Ovary (tissue), 9 donors: Measurements from ENCODE around the gene TMEM63A. TPM values are rescaled to one million over a fixed set of nuclear protein-coding genes. Genes with fewer than 3 reads are reported as not detected.
A peak's percentile ranks its signal among the peaks of the same experiment; 100 is the strongest.
"Not testable (repeated sequence)": the region's sequence is repeated elsewhere in the genome, so short reads cannot be mapped to it uniquely, and the experiment has no call there.

Experiments used
- DNase-seq, 5 donors: peaks; one replicate each; pipeline ENCODE4 v3.0.0-alpha.2; 2019 to 2020
- H3K27ac ChIP-seq, 2 donors: fragments of 200-600 bp; one replicate each; pipeline versions ENCODE4 v1.5.1 to v1.8.0; 2019 to 2022
- H3K27me3 ChIP-seq: fragments of 200-600 bp; one replicate; pipeline ENCODE4 v1.8.0; 2022
- H3K36me3 ChIP-seq: fragments of 200-600 bp; sonication (generic); one replicate; pipeline ENCODE4 v1.5.1; 2019
- H3K4me1 ChIP-seq: one replicate; pipeline ENCODE4 v1.8.1; 2013; ENCODE audit warnings: mild to moderate bottlenecking, moderate library complexity; ENCODE audit not compliant: insufficient read depth
- H3K4me3 ChIP-seq: fragments of 200-600 bp; sonication (generic); one replicate; pipeline ENCODE4 v1.5.1; 2017
- H3K9me3 ChIP-seq, 2 donors: fragments of 200-600 bp in 1 of 2; sonication (generic) in 1 of 2; one replicate each; pipeline versions ENCODE4 v1.5.1 to v1.8.1; 2013 to 2019; ENCODE audit warnings: mild to moderate bottlenecking in 1 of 2, moderate library complexity in 1 of 2
- CTCF ChIP-seq, 3 donors: fragments of 450-650 bp in 2 of 3; fragments of 200-600 bp in 1 of 3; IDR thresholded peaks; one replicate each; pipeline versions ENCODE4 v1.5.1 to v1.8.0; 2016 to 2022; ENCODE audit warnings: antibody characterized with exemption in 3 of 3, mild to moderate bottlenecking in 1 of 3
- EP300 ChIP-seq: sonication (generic); formaldehyde crosslinking; IDR thresholded peaks from one replicate; pipeline ENCODE4 v1.6.1; 2017; ENCODE audit warnings: antibody characterized with exemption
- POLR2A ChIP-seq: fragments of 450-650 bp; IDR thresholded peaks from one replicate; pipeline ENCODE4 v1.6.1; 2017; ENCODE audit warnings: antibody characterized with exemption, mild to moderate bottlenecking, moderate library complexity
- WGBS, 3 donors: extraction: QIAGEN DNeasy Blood & Tissue Kit in 1 of 3; methylation state at CpG; one replicate each; pipeline versions ENCODE4 v1.1.5 to v1.1.7; 2013 to 2017; 5-methylcytosine and 5-hydroxymethylcytosine counted together
- intact Hi-C, 4 donors: fragments of 100-400 bp; cut with DNase I; formaldehyde crosslinking; loops; one replicate each; pipeline versions ENCODE4 v1.11.0 to v1.15.1; 2022 to 2023
- polyA plus RNA-seq, 2 donors: library from polyadenylated mRNA; stranded (reverse); fragments of 200-250 nt in 1 of 2; fragments of 350-450 nt in 1 of 2; fragmentation: Illumina TruSeq in 1 of 2; extraction: RNeasy Lipid Tissue Mini Kit (QIAGEN cat#74804) in 1 of 2; gene quantifications; one replicate each; pipeline ENCODE4 v1.2.3, GENCODE V29; 2013 to 2014
- total RNA-seq, 7 donors: library from RNA; depleted of rRNA in 2 of 7; stranded (reverse); fragments of >200 nt in 2 of 7; fragmentation: NEBNext Ultra II Directional in 3 of 7; extraction: Animal tissue kit (Norgen Biotek cat#: 25700) in 3 of 7; gene quantifications; one replicate each; pipeline versions ENCODE4 v1.1.0 to v1.2.4, GENCODE V29; 2016 to 2023
- donor health status: DM: no; HTN: no; CAD: no; lungs with moderate emphysema.
- donor health status: DM: no; HTN: no; CAD: no.
- donor health status: Bipolar disorder and iron deficiency.
- donor health status: DM: yes; HTN: yes; CAD: no.
- donor health status: DM: no; HTN: no; CAD: no.
- donor health status: DM: yes; HTN: yes; CAD: no.

TMEM63A gene
- total and polyA plus RNA-seq, 9 donors, result 29.6 to 82.8 (median 53.0) TPM

DNA sequence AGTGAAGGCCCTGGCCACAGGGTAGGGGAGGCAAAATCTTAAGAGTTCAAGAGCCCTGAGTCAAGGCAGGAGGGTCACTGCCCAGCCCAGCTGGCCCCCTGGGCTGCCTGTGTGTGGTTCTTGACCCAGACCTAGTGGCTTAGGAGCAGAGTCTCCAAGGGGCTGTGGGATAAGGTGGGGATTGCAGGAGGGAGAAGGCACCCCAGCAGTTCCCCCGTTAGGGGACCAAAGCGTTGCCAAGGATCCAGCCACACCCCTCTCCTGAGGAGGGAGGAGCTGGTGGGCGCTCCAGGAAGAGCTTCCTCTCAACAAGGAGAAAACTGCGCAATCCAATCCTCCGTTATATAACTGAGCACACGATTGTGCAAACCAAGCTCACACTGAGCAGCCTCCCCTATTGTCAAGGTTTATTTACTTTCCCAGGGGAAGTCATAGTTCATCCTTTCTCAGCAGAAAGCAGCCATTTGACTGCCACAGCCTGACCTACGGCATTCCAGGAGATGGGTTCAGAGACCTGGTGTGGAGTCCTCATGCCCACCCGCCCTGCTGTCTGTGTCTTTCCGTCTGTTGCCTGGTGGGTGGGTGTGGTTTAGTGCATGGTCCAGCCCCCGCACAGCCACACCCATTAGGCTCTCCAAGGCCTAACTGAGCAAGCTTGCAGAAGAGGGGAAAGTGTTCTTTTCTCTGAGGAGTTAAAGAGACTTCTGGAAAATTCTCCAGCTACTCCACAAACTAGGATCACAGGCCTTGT is 68.8 kb downstream of the TMEM63A start:
- H3K4me3 ChIP-seq, result peak overlapping the region; percentile 1

DNA sequence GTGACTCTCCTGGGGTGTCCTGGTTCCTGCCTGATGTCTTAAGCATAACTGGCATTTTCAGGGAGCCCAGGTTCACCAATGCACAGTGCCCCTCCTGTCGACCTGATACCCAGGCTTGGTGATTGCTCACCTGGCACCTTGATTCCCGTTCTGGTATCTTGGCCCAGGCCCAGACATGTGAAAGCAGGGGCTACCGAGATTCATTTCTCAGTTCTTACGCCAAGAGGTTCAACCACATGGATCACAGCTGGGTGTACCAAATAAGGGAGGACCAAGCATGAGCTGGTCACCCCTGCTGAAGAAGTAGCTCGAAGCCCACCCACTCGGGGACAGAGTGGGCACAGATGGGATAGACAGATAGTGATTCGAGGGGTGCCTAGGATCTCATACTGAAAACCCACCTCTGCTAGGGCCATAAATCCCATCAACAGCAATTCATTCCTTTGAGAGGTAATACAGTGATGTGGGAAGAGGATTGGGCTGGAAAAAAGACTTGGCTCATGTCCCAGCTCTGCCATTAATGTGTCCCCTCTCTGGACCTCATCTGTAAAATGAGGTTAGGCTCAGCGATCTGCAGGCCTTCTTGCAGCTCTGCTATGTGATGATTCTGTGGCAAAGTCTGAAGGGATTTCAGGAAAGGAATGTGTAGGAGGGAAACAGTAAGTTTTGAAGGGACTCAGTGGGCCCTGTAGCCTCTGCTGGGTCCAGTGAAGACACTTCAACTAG is 69.5 kb downstream of the TMEM63A start:
- peak overlapping the region; percentile 88 to 89 for H3K27ac ChIP-seq
- H3K27me3 ChIP-seq, result no peaks in the 10 kb centered on the region
- H3K4me3 ChIP-seq, result no peak overlapping the region
- DNase-seq, result peak in 1 of 5 donors; percentile 33
- 42 to 54% (median 47%) methylated on average over 8 of the region's 8 CpGs for WGBS, 3 donors
- H3K9me3 ChIP-seq, result no peaks in the 10 kb centered on the region
- no peaks in the 10 kb centered on the region for H3K36me3 ChIP-seq
- TF ChIP-seq POLR2A (no peak), CTCF (IDR thresholded peaks at IDR 0.05) (no peak), EP300 (no peak)
- intact Hi-C loops, result loop anchor here in 1 of 4 donors (5.0 kb wide), 1 partner anchor 35 kb away; no protein-coding TSS in a partner anchor
- peaks cover 45% of the 10 kb centered on the region for H3K4me1 ChIP-seq

More for the DNA sequence above, 68.8 kb downstream of the TMEM63A start:
- no peaks in the 10 kb centered on the region for H3K9me3 ChIP-seq
- intact Hi-C loops, result loop anchor here in 1 of 4 donors (5.0 kb wide), 1 partner anchor 34 kb away; no protein-coding TSS in a partner anchor
- TF ChIP-seq POLR2A (peak; percentile 27), CTCF (IDR thresholded peaks at IDR 0.05) (no peak)
- peak overlapping the region; percentile 88 to 89 for H3K27ac ChIP-seq
- no peaks in the 10 kb centered on the region for H3K27me3 ChIP-seq
- 2 to 7% (median 6%) methylated on average over 10 of the region's 10 CpGs for WGBS, 3 donors
- H3K4me1 ChIP-seq, result peaks cover 52% of the 10 kb centered on the region
- no peaks in the 10 kb centered on the region for H3K36me3 ChIP-seq
- peak; percentile 79 to 85 (median 82) for DNase-seq

DNA sequence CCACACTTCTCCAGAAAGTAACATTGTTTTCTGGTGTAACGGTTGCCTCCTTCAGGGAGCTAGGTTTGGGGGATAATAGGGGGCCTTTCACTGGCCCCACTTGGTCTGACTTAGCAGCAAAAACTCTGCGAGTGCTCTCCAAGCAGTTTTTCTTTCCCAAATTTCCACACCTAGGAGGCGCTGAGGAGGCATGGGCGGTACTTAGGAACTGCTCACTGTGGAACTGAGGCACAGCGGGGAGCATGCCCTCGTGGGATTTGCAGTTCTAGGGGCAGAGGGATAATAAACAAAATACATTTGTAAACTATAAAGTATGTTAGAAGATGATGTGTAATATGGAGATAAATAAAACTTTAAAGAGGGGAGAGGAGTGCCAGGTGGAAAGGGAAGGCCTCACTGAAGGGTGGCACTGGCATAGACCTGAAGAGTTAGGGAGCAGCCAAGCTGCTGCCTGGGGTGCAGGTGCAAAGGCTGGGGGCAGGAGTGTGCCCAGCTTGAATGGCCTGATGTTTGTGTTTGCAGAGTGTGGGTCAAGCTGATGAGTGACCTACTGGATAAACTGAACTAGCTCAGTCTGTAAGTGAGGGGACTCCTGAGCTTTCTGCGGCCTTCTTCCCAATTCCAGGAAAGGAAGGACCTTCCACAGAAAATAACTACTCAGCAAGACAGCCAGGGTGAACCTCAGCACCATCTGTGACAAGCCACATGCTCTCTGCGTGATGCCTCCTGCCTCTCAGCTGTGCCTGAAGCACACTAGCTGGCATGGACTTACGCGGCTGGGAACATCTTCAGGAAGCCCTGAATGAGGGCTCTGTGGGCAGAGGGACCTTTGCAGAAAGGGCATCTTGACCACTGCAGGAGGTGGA is 70.3 kb downstream of the TMEM63A start:
- no peaks in the 10 kb centered on the region for H3K9me3 ChIP-seq
- peak in 2 of 5 donors; percentile 50 to 60 for DNase-seq
- H3K4me3 ChIP-seq, result peak overlapping the region; percentile 57
- no peaks in the 10 kb centered on the region for H3K27me3 ChIP-seq
- peak overlapping the region; percentile 88 to 89 for H3K27ac ChIP-seq
- intact Hi-C loops, result loop anchor here in 1 of 4 donors (5.0 kb wide), 1 partner anchor 35 kb away; no protein-coding TSS in a partner anchor
- H3K4me1 ChIP-seq, result peaks cover 39% of the 10 kb centered on the region
- no peaks in the 10 kb centered on the region for H3K36me3 ChIP-seq
- TF ChIP-seq CTCF (IDR thresholded peaks at IDR 0.05) (peak in 1 of 3 donors; percentile 47), EP300 (no peak)
- 43 to 57% (median 46%) methylated on average over 9 to 10 of the region's 10 CpGs for WGBS, 3 donors

DNA sequence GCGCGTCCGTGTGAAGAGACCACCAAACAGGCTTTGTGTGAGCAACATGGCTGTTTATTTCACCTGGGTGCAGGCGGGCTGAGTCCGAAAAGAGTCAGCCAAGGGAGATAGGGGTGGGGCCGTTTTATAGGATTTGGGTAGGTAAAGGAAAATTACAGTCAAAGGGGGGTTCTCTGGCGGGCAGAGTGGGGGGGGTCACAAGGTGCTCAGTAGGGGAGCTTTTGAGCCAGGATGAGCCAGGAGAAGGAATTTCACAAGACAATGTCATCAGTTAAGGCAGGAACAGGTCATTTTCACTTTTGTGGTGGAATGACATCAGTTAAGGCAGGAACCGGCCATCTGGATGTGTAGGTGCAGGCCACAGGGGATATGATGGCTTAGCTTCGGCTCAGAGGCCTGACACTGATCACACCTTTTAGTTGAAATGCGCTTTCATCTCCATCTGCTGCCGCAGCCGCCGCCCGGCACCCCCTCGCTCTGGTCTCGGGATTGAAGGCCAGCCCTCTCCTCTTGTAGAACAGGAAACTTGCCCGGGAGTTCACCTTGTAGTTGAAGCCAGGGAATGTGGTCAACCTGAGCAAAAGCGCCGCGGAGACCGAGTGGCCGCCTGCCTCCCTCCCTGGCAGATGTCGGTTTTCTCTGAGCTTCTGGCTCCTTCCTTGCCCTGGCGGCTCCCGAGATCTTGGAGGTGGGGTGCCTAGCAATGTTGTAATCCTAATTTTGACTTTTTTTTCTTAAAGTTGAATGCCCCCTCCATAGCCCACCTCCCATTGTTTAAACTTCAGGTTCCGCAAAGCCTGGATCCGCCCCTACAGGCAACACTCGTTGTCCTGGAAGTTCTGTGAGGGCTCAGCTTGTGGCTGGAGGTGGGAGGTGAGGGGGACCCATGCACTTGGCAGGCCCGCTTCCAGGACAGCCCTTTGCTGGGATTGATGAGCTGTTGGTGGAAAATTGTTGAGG is 71.3 kb downstream of the TMEM63A start:
- peak in 3 of 5 donors; percentile 46 to 55 (median 52) for DNase-seq
- H3K4me3 ChIP-seq, result peak overlapping the region; percentile 57
- H3K27ac ChIP-seq, result peak overlapping the region; percentile 68 to 89
- H3K36me3 ChIP-seq, H3K9me3 ChIP-seq, H3K27me3 ChIP-seq: not testable (repeated sequence)
- peaks cover 30% of the 10 kb centered on the region for H3K4me1 ChIP-seq
- intact Hi-C loops, result loop anchor here in 1 of 4 donors (5.0 kb wide), 1 partner anchor 36 kb away; no protein-coding TSS in a partner anchor
- WGBS, 3 donors, result 3 to 6% (median 4%) methylated on average over 28 to 29 of the region's 29 CpGs
